Measurements from ENCODE around the gene SHISA6.

DNA sequence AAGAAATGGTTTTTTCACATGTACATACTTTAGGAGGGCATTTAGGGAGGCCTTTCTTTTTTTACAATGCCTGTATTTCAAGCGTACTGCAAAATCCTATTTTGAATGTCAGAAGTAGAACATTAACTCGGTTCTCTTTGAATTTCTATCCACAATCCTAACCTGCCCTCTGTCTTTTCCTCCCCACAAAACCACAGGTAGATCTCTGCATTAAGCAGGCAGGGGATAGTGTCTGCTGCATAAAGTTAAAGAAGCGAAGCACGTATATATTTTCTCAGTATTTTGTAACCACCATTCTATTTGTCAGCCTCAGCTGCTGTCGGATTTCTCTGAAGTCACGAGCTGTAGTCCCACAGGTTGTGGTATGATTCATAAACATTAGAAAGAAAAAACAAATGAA is 137.5 kb downstream of the SHISA6 start:
- TF ChIP-seq CTCF (conservative IDR thresholded peaks at IDR 0.05 in 1 of 2, IDR thresholded peaks at IDR 0.05 in 1 of 2; ENCODE audit: extremely low read depth in 1 of 2, insufficient read depth in 1 of 2, low read depth in 1 of 2, low read length in 2 of 2): no peak
- TF ChIP-seq EZH2 (IDR thresholded peaks at IDR 0.05; ENCODE audit: borderline replicate concordance, low read length): no peak

Data from mammary epithelial cell (primary cell).